Measurements from ENCODE around the gene UROD. TPM values are rescaled to one million over a fixed set of nuclear protein-coding genes. Genes with fewer than 3 reads are reported as not detected.
"Not testable (repeated sequence)": the region's sequence is repeated elsewhere in the genome, so short reads cannot be mapped to it uniquely, and the experiment has no call there.

Gene UROD
- 134 and 140 TPM in 2 replicates for total RNA-seq (2014; rRNA removed; shearing (Covaris generic))
- polyA plus RNA-seq (2015; cell fraction: cytosol; rRNA removed): 89.7 and 104 TPM in 2 replicates
- 159 and 163 TPM in 2 replicates for polyA plus RNA-seq (2015; cell fraction: nucleus; rRNA removed)

DNA sequence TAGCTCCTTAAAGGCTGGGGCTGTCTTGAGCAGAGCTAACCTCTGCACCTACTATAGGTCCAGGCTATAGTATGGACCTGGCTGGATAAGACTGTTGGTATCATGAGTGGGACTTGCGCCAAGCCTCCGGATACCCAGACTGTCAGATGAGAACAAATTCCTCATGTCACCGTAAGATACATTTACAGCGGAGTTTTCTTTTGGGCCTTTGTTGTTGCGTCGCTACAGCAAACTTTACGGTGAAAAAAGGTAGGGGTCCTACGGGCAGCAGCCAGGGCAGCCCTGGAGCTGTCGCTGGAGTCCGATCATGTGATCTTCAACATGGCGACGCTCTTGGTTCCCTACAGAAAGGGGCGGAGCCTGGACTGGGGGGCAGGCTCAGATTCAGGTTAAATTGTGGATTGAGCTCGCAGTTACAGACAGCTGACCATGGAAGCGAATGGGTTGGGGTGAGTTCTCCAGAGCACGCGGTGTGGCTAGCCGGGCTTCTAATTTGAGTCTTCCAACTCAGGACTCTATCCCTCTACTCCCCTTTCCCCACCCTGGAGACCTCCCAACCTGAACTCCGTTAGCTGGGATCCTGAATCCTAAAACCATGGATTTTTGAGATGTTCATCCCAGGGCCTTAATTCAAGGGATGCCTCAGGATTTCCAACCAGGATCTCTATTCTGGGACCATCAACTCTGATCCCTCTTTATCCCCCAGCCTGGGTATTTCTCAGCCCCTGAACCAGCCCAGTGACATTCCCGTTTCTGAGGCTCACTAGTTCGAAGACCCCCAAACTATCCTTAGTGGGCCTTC, at the start of gene UROD:
TSS of gene UROD (plus strand) at position 418 of the 802 bp plus-strand sequence. CDS start at position 430, 12 bp downstream.
- peak; percentile 95 for DNase-seq (ENCODE audit: low read depth)

GRCh38 chr1:44962729-44963128, 49.3 kb upstream of the UROD start:
- no peak for DNase-seq (ENCODE audit: low read depth)

GRCh38 chr1:44964396-44964795, 47.7 kb upstream of the UROD start:
- DNase-seq (ENCODE audit: low read depth): no peak

DNA sequence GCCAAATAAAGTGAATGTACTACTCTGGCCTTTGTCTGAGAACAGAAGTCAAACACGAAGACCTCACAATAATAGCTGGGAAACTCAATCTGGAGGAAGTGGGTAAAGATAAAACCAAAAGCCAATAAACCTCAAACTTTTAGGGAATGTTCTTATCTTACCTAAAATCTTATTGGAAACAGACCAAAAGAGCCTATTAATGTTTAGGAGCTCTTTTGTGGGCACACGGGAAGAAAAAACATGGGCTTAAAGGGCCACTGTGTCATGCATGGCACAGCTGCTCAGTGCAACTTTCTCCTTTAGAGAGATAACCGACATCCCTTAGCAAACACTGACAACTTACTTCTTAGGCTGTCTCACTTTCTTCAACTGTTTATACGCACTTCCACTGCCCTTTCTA, 41.7 kb upstream of the UROD start:
- DNase-seq (ENCODE audit: low read depth): peak; percentile 67

DNA sequence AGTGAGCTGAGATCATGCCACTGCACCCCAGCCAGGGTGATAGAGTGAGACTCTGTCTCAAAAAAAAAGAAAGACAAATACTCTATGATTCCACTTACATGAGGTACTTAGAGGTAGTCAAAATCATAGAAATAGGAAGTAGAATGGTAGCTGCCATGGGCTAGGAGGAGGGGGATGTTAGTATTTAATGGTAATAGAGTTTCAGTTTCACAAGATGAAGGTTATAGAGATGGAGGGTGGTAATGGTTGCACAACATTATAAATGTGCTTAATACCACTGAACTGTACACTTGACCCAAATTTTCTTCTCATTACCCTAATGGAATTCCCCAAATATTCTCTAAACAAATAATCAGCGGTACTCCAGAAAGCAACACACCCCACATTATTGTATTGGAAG, 38.4 kb upstream of the UROD start:
- no peak for DNase-seq (ENCODE audit: low read depth)

GRCh38 chr1:44976252-44976651, 35.8 kb upstream of the UROD start:
- DNase-seq (ENCODE audit: low read depth): no peak

DNA sequence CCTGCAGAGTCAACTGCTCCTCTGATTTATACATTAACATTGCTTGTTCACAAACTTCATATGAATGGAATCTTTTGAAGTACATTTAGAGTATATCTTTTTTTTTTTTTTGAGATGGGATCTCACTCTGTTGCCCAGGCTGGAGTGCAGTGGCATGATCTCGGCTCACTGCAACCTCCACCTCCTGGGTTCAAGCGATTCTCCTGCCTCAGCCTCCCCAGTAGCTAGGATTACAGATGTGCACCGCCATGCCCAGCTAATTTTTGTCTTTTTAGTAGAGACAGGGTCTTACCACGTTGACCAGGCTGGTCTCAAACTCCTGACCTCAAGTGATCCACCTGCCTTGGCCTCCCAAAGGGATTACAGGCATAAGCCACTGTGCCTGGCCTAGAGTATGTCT, 34.7 kb upstream of the UROD start:
- DNase-seq (ENCODE audit: low read depth): not testable (repeated sequence)

DNA sequence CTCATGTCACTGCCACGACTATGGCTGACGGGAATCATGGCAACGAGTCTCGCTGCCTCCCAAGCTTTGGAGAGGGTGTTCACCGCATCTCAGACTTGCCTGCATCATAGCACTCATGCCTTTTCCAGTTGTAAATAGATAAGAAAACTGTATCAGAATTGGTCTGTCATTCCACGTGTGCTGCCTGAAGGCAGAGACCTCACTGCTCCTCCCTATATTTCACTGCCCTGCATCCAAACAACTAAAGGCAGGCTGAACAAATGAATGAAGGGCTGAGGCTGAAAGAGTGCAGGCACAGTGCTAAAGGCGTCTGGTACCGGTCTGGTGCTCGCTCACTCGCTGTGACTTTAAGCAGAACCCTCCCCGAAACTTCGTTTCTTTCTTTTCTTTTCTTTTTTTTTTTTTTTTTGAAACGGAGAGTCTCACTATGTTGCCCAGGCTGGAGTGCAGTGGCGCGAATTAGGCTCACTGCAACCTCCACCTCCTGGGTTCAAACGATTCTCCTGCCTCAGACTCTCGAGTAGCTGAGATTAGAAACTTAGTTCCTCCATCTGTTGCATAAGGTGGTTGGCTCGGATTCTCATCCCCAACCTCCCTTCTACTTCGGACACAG, 26.2 kb upstream of the UROD start:
- no peak for DNase-seq (ENCODE audit: low read depth)

- no peak for DNase-seq (ENCODE audit: low read depth)
These were observed 23.4 kb upstream of the UROD start for GRCh38 chr1:44988531-44989156.

GRCh38 chr1:44994309-44994898, 17.6 kb upstream of the UROD start:
- DNase-seq (ENCODE audit: low read depth): no peak

DNA sequence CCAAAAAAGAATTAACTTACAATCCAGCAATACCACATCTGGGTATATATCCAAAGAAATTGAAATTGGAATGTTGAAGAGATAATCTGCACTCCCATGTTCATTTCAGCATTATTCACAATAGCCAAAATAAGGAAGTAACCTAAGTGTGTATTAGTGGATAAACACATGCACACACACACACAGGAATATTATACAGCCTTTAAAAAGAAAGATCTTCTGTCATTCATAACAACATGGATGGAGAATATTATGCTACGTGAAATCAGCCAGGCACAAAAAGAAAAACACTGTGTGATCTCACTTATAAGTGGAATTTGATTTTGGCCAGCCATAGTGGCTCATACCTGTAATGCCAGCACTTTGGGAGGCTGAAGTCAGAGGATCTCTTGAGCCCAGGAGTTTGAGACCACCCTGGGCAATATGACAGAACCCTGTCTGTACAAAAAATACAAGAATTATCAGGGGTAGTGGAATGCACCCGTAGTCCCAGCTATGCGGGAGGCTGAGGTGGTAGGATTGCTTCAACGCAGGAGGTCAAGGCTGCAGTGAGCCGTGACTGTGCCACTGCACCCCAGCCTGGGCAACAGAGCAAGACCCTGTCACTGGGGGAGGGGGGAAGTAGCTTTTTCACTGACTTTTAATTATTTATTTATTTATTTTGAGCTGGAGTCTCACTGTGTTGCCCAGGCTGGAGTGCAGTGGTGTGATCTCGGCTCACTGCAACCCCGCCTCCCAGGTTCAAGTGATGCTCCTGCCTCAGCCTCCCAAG, 16.4 kb upstream of the UROD start:
- no peak for DNase-seq (ENCODE audit: low read depth)

- DNase-seq (ENCODE audit: low read depth): no peak
These were observed 12.8 kb upstream of the UROD start for GRCh38 chr1:44999232-44999631.

DNA sequence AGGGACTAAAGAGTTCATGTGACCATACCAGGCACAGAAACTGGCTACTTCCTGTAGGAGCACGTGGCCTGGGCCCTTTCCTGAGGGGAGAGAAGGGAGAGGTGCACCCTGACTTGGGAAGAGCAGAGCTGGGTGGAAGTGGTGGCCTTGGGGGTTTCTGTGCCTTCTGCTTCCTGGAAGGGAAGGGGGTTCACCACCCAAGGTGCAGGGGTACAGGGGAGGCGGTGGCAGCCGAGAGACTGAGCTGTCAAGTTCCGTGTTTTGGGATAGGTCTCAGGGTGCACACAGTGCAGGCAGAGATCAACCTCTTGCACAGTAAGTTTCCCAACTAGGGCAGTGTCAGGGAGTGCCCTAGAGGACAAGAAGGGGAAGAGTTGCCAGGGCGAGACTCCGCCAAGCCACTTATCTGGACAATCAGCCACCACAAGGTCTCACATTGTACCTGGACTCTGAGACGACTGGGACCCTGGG, 11.0 kb upstream of the UROD start:
- no peak for DNase-seq (ENCODE audit: low read depth)

GRCh38 chr1:45001576-45001975, 10.5 kb upstream of the UROD start:
- DNase-seq (ENCODE audit: low read depth): not testable (repeated sequence)

- no peak for DNase-seq (ENCODE audit: low read depth)
These were observed 9.1 kb upstream of the UROD start for GRCh38 chr1:45002650-45003645.

- DNase-seq (ENCODE audit: low read depth): no peak
These were observed 8.3 kb upstream of the UROD start for GRCh38 chr1:45003741-45004140.

DNA sequence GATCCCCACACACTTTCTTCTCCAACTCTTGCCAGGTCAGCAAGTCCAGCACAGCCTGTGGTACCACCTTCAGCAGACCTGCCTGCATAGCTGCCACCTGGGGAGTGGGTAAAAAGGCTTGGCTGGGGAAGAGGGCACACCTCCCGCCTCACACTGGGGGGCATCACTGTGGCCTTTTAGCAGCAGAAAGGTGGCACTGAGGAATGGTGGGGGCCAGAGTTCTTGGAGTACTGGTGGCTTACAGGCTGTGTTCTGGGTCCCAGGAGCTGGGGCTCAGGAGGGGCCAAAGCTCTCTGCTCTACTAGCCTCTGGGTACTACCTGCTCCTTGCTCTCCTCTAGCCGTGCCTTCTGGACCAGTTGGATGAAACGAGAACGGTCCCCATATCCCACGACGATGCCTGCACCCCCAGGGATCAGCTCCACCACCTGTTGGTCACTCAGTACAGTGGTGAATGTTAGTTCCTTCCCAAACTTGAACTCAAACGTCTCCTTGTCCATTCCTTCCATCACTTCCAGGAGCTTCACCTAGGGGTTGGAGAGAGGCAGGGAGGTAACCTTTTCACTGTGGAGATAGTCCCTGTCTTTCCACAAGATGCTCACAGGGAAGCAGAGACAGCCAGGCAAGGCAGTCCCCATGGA, 7.7 kb upstream of the UROD start:
- DNase-seq (ENCODE audit: low read depth): no peak

GRCh38 chr1:45005761-45006160, 6.3 kb upstream of the UROD start:
- no peak for DNase-seq (ENCODE audit: low read depth)

- no peak for DNase-seq (ENCODE audit: low read depth)
These were observed 4.7 kb upstream of the UROD start for GRCh38 chr1:45007311-45007710.
